H1 (cell line): ENCODE results near the gene SH3PXD2A. TPM values are rescaled to one million over a fixed set of nuclear protein-coding genes. Genes with fewer than 3 reads are reported as not detected.

ENCODE experiments used
- CTCF ChIA-PET: fragments of 300-600 bp; sonication (Branson Sonifier 250); formaldehyde crosslinking; loops from one replicate; lab custom pipeline; 2021; ENCODE audit not compliant: partially characterized antibody; lab: Charles Lee
- POLR2A ChIA-PET: fragments of 300-600 bp; sonication (Branson Sonifier 250); formaldehyde crosslinking; loops from one replicate; lab custom pipeline; 2021; ENCODE audit warnings: inconsistent platforms; ENCODE audit not compliant: partially characterized antibody; lab: Charles Lee
- DNase-seq, 2 experiments: peaks; one replicate each; pipeline versions ENCODE4 v3.0.0 to v3.0.0-alpha.2; 2010 to 2022; ENCODE audit warnings: low spot score in 2 of 2, low read depth in 1 of 2, mixed read lengths in 1 of 2
- FAIRE-seq: peaks from 2 replicates; lab custom pipeline; 2011; peaks lifted over from hg19 to GRCh38; lab: Jason Lieb, UNC
- H2AFZ ChIP-seq: 2 replicates; pipeline ENCODE4 v1.8.1; 2012; ENCODE audit warnings: low read length, inconsistent platforms
- H2AK5ac ChIP-seq: 2 replicates; pipeline ENCODE4 v1.6.1; 2013; ENCODE audit warnings: low read depth, low read length
- H2BK120ac ChIP-seq: replicated peaks from 2 replicates; pipeline ENCODE3; 2013; ENCODE audit warnings: low read depth, low read length, inconsistent platforms
- H2BK12ac ChIP-seq: 2 replicates; pipeline ENCODE4 v1.6.1; 2013; ENCODE audit warnings: low read depth, low read length
- H2BK15ac ChIP-seq: 2 replicates; pipeline ENCODE4 v1.6.1; 2013; ENCODE audit warnings: low read length
- H2BK20ac ChIP-seq: 2 replicates; pipeline ENCODE4 v1.6.1; 2013; ENCODE audit warnings: low read length
- H2BK5ac ChIP-seq: 2 replicates; pipeline ENCODE4 v1.6.1; 2013; ENCODE audit warnings: low read depth, low read length
- H3K14ac ChIP-seq: 2 replicates; pipeline ENCODE4 v1.6.1; 2013; ENCODE audit warnings: inconsistent platforms; ENCODE audit not compliant: insufficient read length
- H3K18ac ChIP-seq: 2 replicates; pipeline ENCODE4 v1.6.1; 2013; ENCODE audit warnings: low read length; ENCODE audit errors: extremely low read depth
- H3K23ac ChIP-seq: 2 replicates; pipeline ENCODE4 v1.6.1; 2013; ENCODE audit warnings: inconsistent platforms; ENCODE audit not compliant: insufficient read length
- H3K23me2 ChIP-seq: 2 replicates; pipeline ENCODE4 v1.6.1; 2013; ENCODE audit warnings: low read depth, low read length
- H3K27ac ChIP-seq: 2 replicates; pipeline ENCODE4 v1.6.1; 2011; ENCODE audit warnings: low read depth, low read length, inconsistent platforms
- H3K27me3 ChIP-seq, 4 experiments: replicated peaks in 1 of 4; 1 replicate in 1 of 4; 2 replicates in 3 of 4; pipeline versions ENCODE4 v1.6.1 to v1.8.1; 2011 to 2013; ENCODE audit warnings: low read length in 3 of 4, mild to moderate bottlenecking in 3 of 4, inconsistent platforms in 2 of 4, mixed read lengths in 2 of 4, moderate library complexity in 1 of 4; ENCODE audit not compliant: control insufficient read depth in 3 of 4, insufficient read depth in 3 of 4; ENCODE audit errors: extremely low read depth in 1 of 4
- H3K36me3 ChIP-seq, 4 experiments: 2 replicates each; pipeline versions ENCODE4 v1.6.1 to v1.8.1; 2011 to 2013; ENCODE audit warnings: mild to moderate bottlenecking in 4 of 4, low read length in 3 of 4, moderate library complexity in 2 of 4, control low read depth in 1 of 4, inconsistent platforms in 1 of 4; ENCODE audit not compliant: insufficient read depth in 4 of 4, control insufficient read depth in 2 of 4
- H3K4ac ChIP-seq: replicated peaks from 2 replicates; pipeline ENCODE3; 2013; ENCODE audit warnings: low read length, low read depth, mixed read lengths, inconsistent platforms; ENCODE audit not compliant: insufficient read length
- H3K4me1 ChIP-seq, 4 experiments: replicated peaks in 1 of 4; 1 replicate in 1 of 4; 2 replicates in 3 of 4; pipeline versions ENCODE4 v1.6.1 to v1.8.1; 2011 to 2013; ENCODE audit warnings: low read length in 3 of 4, inconsistent platforms in 2 of 4, mixed read lengths in 1 of 4; ENCODE audit not compliant: insufficient read depth in 4 of 4, control insufficient read depth in 3 of 4
- H3K4me2 ChIP-seq, 2 experiments: 2 replicates each; pipeline versions ENCODE4 v1.6.1 to v1.8.1; 2011 to 2013; ENCODE audit warnings: low read depth in 2 of 2, low read length in 2 of 2, control low read depth in 1 of 2, inconsistent platforms in 1 of 2, mild to moderate bottlenecking in 1 of 2; ENCODE audit not compliant: insufficient read depth in 1 of 2
- H3K4me3 ChIP-seq, 4 experiments: fragments of 200-600, 300-600 bp in 1 of 4; sonication (generic), shearing (Covaris generic), sonication (Bioruptor Twin) in 1 of 4; 2 replicates each; pipeline versions ENCODE4 v1.5.1 to v1.8.1; 2011 to 2016; ENCODE audit warnings: low read length in 4 of 4, low read depth in 3 of 4, control low read depth in 2 of 4, inconsistent platforms in 2 of 4, mild to moderate bottlenecking in 2 of 4, mixed read lengths in 1 of 4, moderate library complexity in 1 of 4; ENCODE audit not compliant: insufficient read depth in 2 of 4; ENCODE audit errors: extremely low read depth in 1 of 4
- H3K56ac ChIP-seq: replicated peaks from 2 replicates; pipeline ENCODE3; 2013; ENCODE audit warnings: low read depth, mild to moderate bottlenecking, mixed read lengths, low read length, inconsistent platforms; ENCODE audit not compliant: insufficient read length
- H3K79me1 ChIP-seq: 2 replicates; pipeline ENCODE4 v1.6.1; 2013; ENCODE audit warnings: low read depth, low read length, control low read depth
- H3K79me2 ChIP-seq, 2 experiments: 2 replicates each; pipeline versions ENCODE4 v1.6.1 to v1.8.1; 2012 to 2013; ENCODE audit warnings: low read length in 2 of 2, mild to moderate bottlenecking in 2 of 2, inconsistent platforms in 1 of 2; ENCODE audit not compliant: insufficient read depth in 2 of 2, control insufficient read depth in 1 of 2
- H3K9ac ChIP-seq, 4 experiments: replicated peaks in 1 of 4; 1 replicate in 1 of 4; 2 replicates in 3 of 4; pipeline versions ENCODE4 v1.6.1 to v1.8.1; 2011 to 2013; ENCODE audit warnings: low read depth in 3 of 4, low read length in 3 of 4, control low read depth in 2 of 4, mild to moderate bottlenecking in 2 of 4, moderate library complexity in 2 of 4, inconsistent platforms in 1 of 4; ENCODE audit errors: extremely low read depth in 1 of 4
- H3K9me3 ChIP-seq, 2 experiments: 2 replicates each; pipeline versions ENCODE4 v1.6.1 to v1.8.1; 2012 to 2013; ENCODE audit warnings: mild to moderate bottlenecking in 2 of 2, moderate library complexity in 2 of 2, control low read depth in 1 of 2, inconsistent platforms in 1 of 2, low read depth in 1 of 2, low read length in 1 of 2, mixed read lengths in 1 of 2; ENCODE audit not compliant: insufficient read depth in 2 of 2
- H4K20me1 ChIP-seq, 2 experiments: replicated peaks in 1 of 2; 2 replicates each; pipeline versions ENCODE3 to v1.8.1; 2011 to 2013; ENCODE audit warnings: inconsistent platforms in 2 of 2, low read length in 2 of 2, mild to moderate bottlenecking in 1 of 2; ENCODE audit not compliant: insufficient read depth in 2 of 2, control insufficient read depth in 1 of 2
- H4K5ac ChIP-seq: 2 replicates; pipeline ENCODE4 v1.6.1; 2013; ENCODE audit warnings: low read length, low read depth, mixed read lengths, inconsistent platforms; ENCODE audit not compliant: insufficient read length
- H4K8ac ChIP-seq: 2 replicates; pipeline ENCODE4 v1.8.0; 2013; ENCODE audit warnings: mild to moderate bottlenecking, moderate library complexity, low read length, inconsistent platforms; ENCODE audit not compliant: insufficient read depth; ENCODE audit errors: extremely low read depth
- H4K91ac ChIP-seq: replicated peaks from 2 replicates; pipeline ENCODE3; 2013; ENCODE audit warnings: low read length, mixed read lengths, inconsistent platforms; ENCODE audit not compliant: insufficient read length
- CHD1 ChIP-seq: IDR thresholded peaks from 2 replicates; pipeline ENCODE4 v1.6.1; 2012; ENCODE audit warnings: low read depth, low read length, improper control_type of control experiment
- CHD2 ChIP-seq: IDR thresholded peaks from 2 replicates; pipeline ENCODE4 v1.6.1; 2012; ENCODE audit warnings: low read length, improper control_type of control experiment
- CREB1 ChIP-seq: IDR thresholded peaks from 2 replicates; pipeline ENCODE4 v1.6.1; 2012; ENCODE audit warnings: inconsistent platforms
- E2F6 ChIP-seq: IDR thresholded peaks from 2 replicates; pipeline ENCODE4 v1.6.1; 2012; ENCODE audit warnings: inconsistent platforms
- EGR1 ChIP-seq: IDR thresholded peaks from 2 replicates; pipeline ENCODE4 v1.6.1; 2011; ENCODE audit warnings: low read depth, low read length, borderline replicate concordance
- GABPA ChIP-seq: IDR thresholded peaks from 2 replicates; pipeline ENCODE4 v1.6.1; 2011; ENCODE audit warnings: mild to moderate bottlenecking, low read length, moderate library complexity, borderline replicate concordance; ENCODE audit not compliant: insufficient read depth
- HDAC6 ChIP-seq: IDR thresholded peaks from one replicate; pipeline ENCODE4 v1.7.1; 2012; ENCODE audit warnings: low read depth, mild to moderate bottlenecking, inconsistent platforms, low read length, moderate library complexity
- POLR2A ChIP-seq, 2 experiments: IDR thresholded peaks; 1 replicate in 1 of 2; 2 replicates in 1 of 2; pipeline ENCODE4 v1.6.1; 2011; ENCODE audit warnings: low read depth in 2 of 2, low read length in 2 of 2, mild to moderate bottlenecking in 2 of 2; ENCODE audit errors: control extremely low read depth in 1 of 2
- POU5F1 ChIP-seq: IDR thresholded peaks from 2 replicates; pipeline ENCODE4 v1.6.1; 2011; ENCODE audit warnings: low read depth, mild to moderate bottlenecking, low read length, moderate library complexity
- RAD21 ChIP-seq, 2 experiments: IDR thresholded peaks in 1 of 2; conservative IDR thresholded peaks in 1 of 2; 2 replicates each; pipeline ENCODE4 v1.6.1; 2011; ENCODE audit warnings: low read depth in 2 of 2, low read length in 2 of 2, improper control_type of control experiment in 1 of 2, inconsistent platforms in 1 of 2, mild to moderate bottlenecking in 1 of 2, moderate library complexity in 1 of 2
- SIRT6 ChIP-seq: IDR thresholded peaks from one replicate; pipeline ENCODE4 v1.7.1; 2012; ENCODE audit warnings: low read length, inconsistent platforms
- SP1 ChIP-seq: IDR thresholded peaks from 2 replicates; pipeline ENCODE4 v1.6.1; 2011; ENCODE audit warnings: low read depth, low read length
- SRF ChIP-seq: IDR thresholded peaks from 2 replicates; pipeline ENCODE4 v1.6.1; 2011; ENCODE audit warnings: mild to moderate bottlenecking, low read depth, low read length, moderate library complexity
- TAF7 ChIP-seq: optimal IDR thresholded peaks from 2 replicates; pipeline ENCODE3; 2011; ENCODE audit warnings: low read depth, mild to moderate bottlenecking, inconsistent platforms, low read length, moderate library complexity, borderline replicate concordance
- ZNF274 ChIP-seq: IDR thresholded peaks from 2 replicates; pipeline ENCODE4 v1.7.0; 2012; ENCODE audit warnings: low read length, borderline replicate concordance; ENCODE audit errors: extremely low read depth
- WGBS, 2 experiments: shearing (Covaris generic) in 1 of 2; methylation state at CpG; one replicate each; pipeline versions ENCODE4 v1.1.6 to v1.1.7; 2013 to 2015; ENCODE audit warnings: low lambda C conversion rate in 2 of 2, mixed read lengths in 2 of 2, inconsistent platforms in 1 of 2, low coverage in 1 of 2, missing lambda C conversion rate in 1 of 2; ENCODE audit not compliant: insufficient replicate concordance in 2 of 2, insufficient coverage in 1 of 2, insufficient read length in 1 of 2; ENCODE audit errors: extremely low coverage in 1 of 2, missing lambda C conversion rate in 1 of 2; 5-methylcytosine and 5-hydroxymethylcytosine counted together
- polyA plus RNA-seq, 7 experiments: library from polyadenylated mRNA; depleted of rRNA in 3 of 7; stranded (reverse) in 5 of 7; unstranded in 2 of 7; fragments of >200 nt in 5 of 7; fragments of 200-250 nt in 2 of 7; gene quantifications; 1 replicate in 5 of 7; 2 replicates in 1 of 7; 4 replicates in 1 of 7; pipeline versions ENCODE4 v1.2.1 to v1.2.3, GENCODE V29; 2011 to 2013; ENCODE audit warnings: missing spikeins in 2 of 7, mixed read lengths in 2 of 7
- total RNA-seq: library from RNA; stranded (reverse); fragmentation: NEBNext Ultra II Directional; extraction: Animal tissue kit (Norgen Biotek cat#: 25700); gene quantifications from 2 replicates; pipeline ENCODE4 v1.2.1, GENCODE V29; 2021

SH3PXD2A gene
- total and polyA plus RNA-seq, 2 of the 8 experiments (the other 6 are each of a cell fraction or from before 2014, with no cell fraction given): 5.4 to 16.3 TPM

GRCh38 chr10:103557455-103557854 lies 297.9 kb downstream of the SH3PXD2A start:
- Histone ChIP-seq H2AK5ac (no peak overlapping the region), H3K56ac (no peak overlapping the region), H3K27me3 (peaks cover 0 to 13% (median 10%) of the 10 kb centered on the region in 4 experiments; a peak in 5 of 7 replicates), H3K14ac (no peak overlapping the region), H2AFZ (no peak overlapping the region), H3K36me3 (no peaks in the 10 kb centered on the region), H2BK15ac (no peak overlapping the region), H2BK5ac (no peak overlapping the region), H3K23me2 (peaks cover 3% of the 10 kb centered on the region; the same call in 1 of the 2 replicates), H3K18ac (no peak overlapping the region), H4K20me1 (peaks cover 0 to 2% of the 10 kb centered on the region in 2 experiments), H3K79me1 (no peaks in the 10 kb centered on the region), H3K9ac (no peak overlapping the region), H2BK20ac (no peak overlapping the region), H3K23ac (no peak overlapping the region), H3K9me3 (no peaks in the 10 kb centered on the region; a peak in 1 of 4 replicates), H2BK12ac (no peak overlapping the region), H4K91ac (no peak overlapping the region), H3K4ac (no peak overlapping the region), H4K8ac (no peak overlapping the region), H3K4me3 (no peak overlapping the region), H3K4me1 (peaks cover 0 to 6% (median 0%) of the 10 kb centered on the region in 4 experiments; a peak in 3 of 7 replicates), H4K5ac (no peak overlapping the region), H2BK120ac (no peak overlapping the region), H3K79me2 (no peaks in the 10 kb centered on the region), H3K27ac (no peak overlapping the region), H3K4me2 (no peak overlapping the region)
- POLR2A ChIA-PET: no interaction called here
- DNase-seq (no peak), FAIRE-seq (no peak)
- 85% methylated on average over 10 of the region's 10 CpGs; no CpG with 5 or more reads in 1 of the 2 experiments for WGBS, 2 experiments
- CTCF ChIA-PET: interaction anchor here (0.8 to 1.9 kb wide), 4 partner anchors 10 to 140 kb away, joined by 3 to 9 read pairs (median 4); no protein-coding TSS in a partner anchor
- TF ChIP-seq GABPA (no peak), POLR2A (IDR thresholded peaks at IDR 0.05; ENCODE audit: control extremely low read depth in 1 of 2, low read depth in 2 of 2, low read length in 2 of 2) (no peak), E2F6 (no peak), EGR1 (no peak), ZNF274 (no peak), SP1 (no peak), CREB1 (no peak), SRF (no peak), CHD2 (no peak), SIRT6 (no peak), TAF7 (no peak), CHD1 (no peak), HDAC6 (no peak), POU5F1 (no peak), RAD21 (IDR thresholded peaks at IDR 0.05 in 1 of 2, conservative IDR thresholded peaks at IDR 0.05 in 1 of 2; ENCODE audit: low read depth in 2 of 2, low read length in 2 of 2) (no peak)
